OCI-M2 (cell line): Measurements from ENCODE around the gene WASF2.
"Not testable (repeated sequence)": the region's sequence is repeated elsewhere in the genome, so short reads cannot be mapped to it uniquely, and the experiment has no call there.

Experiments
- DNase-seq: peaks from one replicate; lab custom pipeline; 2025; ENCODE audit not compliant: unreplicated experiment; lab: John Stamatoyannopoulos, UW

The WASF2 gene, protein sequence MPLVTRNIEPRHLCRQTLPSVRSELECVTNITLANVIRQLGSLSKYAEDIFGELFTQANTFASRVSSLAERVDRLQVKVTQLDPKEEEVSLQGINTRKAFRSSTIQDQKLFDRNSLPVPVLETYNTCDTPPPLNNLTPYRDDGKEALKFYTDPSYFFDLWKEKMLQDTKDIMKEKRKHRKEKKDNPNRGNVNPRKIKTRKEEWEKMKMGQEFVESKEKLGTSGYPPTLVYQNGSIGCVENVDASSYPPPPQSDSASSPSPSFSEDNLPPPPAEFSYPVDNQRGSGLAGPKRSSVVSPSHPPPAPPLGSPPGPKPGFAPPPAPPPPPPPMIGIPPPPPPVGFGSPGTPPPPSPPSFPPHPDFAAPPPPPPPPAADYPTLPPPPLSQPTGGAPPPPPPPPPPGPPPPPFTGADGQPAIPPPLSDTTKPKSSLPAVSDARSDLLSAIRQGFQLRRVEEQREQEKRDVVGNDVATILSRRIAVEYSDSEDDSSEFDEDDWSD

DNA sequence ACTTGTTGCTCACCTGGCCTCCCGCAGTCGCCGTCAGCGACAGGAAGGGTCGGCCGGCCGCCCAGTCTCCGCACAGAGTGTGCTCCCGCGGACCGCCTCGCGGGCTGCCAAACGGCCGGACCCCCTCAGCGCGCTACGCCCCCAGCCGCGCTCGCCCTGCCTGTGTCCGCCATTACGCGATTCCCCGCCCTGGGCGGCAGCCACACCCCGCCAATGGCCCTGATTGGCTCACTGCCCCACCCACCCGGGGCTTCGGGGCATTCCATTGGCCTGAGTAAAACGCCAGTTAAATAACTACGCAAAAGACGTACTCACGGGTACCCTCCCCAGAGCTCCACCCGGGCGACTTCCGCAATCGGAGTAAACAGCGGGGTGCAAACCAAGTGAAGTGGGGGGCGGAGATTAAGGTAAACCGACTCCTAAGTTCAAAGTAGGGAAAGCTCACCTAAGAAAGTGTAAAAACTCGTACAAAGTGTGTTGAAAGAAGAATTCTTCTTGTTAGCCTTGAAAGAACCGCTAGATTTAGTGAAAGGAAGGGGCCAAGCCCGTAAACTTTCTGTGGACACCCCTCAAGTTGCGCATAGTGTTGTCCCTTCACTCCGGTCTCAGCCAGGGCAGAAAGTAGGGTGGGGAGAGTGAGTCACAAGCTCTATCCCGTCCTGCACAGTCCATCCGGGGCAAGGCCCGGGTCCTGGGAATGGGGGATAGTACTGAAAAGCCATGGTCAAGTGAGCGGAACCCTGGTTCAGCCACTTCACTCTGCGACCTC is at the start of gene WASF2:
Gene WASF2, minus strand, starts transcription at position 195 of the 769 bp plus-strand sequence. CDS start 61,277 bp downstream, outside the sequence.
- DNase-seq = peak; percentile 96

DNA sequence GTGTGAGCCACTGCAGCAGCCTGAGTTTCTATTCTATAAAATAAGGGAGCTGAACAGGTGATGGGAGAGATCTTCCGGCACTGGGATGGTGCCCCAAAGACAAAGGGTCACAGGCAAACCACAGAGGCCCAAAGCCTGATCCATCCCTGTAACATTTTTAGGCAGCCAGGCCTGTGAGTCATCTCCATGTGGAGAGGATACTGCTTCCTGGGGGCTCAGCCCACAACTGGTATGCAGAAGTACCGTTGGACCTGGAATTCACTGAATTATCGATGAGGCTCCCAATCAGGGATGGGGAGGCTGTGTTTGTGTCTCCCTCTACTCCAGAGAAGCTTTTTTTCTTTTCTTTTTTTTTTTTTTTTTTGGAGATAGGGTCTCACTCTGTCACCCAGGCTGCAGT is 48.8 kb upstream of the WASF2 start:
- no peak for DNase-seq

DNA sequence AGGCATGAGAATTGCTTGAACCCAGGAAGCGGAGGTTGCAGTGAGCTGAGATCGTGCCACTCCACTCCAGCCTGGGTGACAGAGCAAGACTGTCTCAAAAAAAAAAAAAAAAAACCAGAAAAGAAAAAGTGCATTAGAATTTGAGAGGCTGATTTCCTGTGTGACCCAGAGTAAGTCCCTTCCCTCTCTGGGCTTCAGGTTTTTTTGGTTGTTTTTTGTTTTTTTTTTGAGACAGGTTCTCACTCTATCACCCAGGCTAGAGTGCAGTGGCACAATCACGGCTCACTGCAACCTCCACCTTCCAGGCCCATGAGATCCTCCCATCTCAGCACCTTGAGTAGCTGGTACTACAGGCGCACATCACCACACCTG is 48.3 kb upstream of the WASF2 start:
- not testable (repeated sequence) for DNase-seq

DNA sequence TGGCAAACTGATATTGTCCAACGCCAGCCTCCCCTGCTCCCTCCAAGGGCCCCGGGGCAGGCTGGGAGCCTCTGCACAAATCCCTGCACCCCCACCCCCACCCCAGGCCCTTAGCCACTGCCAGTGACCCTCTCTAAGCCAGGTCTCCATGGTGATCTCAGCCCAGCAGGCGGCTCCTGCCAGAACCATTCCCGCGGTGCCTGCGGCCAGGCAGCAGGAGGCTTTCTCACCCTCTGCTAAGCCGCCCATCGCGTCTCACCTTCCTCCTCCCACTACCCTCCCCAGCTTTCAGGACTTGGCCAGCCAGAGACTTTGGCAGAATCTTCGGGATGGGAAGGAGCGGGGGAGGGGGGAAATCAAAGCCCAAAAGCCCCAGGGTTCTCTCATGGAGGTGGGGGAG is 46.8 kb upstream of the WASF2 start:
- no peak for DNase-seq

DNA sequence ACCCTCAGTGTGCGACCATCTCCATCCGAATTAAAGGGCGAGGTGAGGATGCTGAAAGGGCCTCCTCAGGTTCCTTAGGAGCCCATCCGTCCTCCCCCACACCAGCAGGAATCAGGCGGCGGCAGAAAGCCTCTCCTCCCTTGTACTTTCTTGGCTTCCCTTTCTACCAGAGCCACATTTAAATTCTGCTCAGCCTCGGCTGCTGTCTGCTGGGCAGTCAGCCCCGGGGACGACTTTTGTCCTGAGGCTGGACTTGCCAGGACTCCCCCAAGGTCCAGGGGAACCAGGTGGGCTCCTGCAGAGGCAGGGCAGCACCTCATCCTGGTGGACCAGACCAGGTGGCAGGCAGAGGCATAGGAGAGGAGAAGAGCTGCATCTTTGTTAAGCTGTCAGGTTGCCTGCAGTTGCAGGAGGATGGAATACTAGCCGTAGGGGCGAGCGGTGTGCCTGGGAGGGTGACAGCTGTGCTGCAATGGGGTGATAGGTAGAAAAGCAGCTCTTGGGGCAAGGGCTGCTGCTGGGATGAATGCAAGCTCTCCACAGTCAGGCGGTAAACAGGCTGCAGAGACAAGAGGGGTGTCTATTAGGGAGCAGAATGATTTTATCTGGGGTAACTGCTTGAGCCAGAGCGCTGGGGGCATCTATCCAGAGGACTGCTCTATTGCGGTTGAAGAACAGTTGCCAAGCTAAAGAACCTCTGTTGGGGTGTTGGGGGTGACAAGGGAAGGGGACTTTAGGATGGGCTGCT is 46.2 kb upstream of the WASF2 start:
- DNase-seq = no peak

DNA sequence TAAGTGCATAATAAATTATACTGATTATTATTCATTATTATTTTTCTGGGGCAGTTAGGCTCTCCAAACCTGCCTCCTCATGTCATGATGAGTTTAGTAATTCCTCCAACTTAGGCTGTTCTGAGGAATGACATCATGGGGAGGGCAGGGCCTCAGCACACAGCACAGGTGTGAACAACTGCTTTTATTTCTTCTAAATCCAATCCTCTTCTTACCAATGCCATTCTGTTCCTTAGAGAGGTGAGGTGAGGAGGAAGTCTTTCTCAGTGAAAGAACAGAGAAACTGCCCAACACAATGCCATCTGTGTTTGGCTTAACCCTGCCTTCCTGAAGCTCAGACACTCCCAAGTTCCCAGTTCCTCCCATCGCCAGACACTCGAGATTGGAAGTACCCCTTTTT is 45.4 kb upstream of the WASF2 start:
- no peak for DNase-seq

DNA sequence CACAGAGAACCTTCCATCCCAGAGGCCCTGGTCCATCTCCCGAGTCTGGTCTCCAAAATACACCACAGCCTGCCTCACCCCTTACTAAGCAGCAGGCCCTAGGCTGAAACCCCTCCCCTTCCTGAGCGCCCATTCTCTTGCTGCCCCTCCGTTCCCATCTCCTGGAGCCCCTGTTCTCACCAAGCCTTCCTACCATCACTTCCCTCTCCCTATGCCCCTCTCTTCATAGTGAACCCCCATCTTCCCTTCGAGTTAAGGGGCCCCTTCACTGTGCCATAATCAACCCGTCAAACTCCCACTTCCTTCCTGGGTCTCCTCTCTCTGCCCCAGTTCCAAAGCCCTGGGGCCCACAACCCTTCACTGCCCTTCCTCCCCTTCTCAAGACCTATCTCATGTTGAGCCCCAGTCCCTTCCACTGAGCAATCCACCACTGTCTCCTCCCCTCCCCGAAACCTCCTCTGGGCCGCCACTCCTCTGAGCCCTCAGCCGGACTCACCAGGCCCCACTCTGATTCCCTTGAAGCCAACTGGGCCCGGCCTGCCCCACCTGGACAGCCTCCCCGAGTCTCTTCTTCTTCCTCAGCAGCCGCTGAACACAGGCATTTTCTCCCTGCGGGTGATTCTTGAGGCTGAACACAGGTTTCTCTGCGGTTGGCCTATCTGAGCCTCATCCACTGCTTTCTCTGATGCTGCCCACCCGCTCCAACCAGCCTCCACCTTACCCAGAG is 42.2 kb upstream of the WASF2 start:
- no peak for DNase-seq

DNA sequence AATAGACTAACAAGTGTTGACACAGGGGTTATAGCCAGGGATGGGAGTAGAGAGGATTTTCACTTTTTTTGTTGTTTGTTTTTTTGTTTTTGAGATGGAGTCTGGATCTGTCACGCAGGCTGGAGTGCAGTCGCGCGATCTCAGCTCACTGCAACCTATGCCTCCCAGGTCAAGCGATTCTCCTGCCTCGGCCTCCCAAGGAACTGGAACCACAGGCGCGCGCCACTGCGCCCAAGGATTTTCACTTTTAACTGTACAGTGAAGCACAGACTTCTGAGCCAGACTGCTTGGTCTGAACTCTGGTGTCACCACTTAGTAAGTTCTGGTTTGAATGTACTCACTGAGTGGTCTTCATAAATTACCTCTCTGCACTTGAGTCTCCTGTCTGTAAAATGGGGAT is 40.2 kb upstream of the WASF2 start:
- no peak for DNase-seq

DNA sequence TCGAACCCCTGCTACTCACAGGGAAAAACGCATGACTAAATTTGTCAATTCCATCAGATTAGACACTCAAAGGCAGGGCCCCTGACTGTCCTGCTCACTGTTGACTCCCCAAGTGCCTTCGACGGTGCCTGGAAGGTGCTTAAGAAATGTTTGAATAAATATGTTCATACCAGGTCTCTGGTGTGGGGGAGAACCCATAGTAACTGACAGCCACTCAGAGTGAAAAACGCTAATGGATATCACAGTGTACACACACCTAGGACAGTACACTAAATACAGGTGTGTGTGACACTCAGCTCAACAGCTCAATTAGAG is 39.7 kb upstream of the WASF2 start:
- DNase-seq = no peak

DNA sequence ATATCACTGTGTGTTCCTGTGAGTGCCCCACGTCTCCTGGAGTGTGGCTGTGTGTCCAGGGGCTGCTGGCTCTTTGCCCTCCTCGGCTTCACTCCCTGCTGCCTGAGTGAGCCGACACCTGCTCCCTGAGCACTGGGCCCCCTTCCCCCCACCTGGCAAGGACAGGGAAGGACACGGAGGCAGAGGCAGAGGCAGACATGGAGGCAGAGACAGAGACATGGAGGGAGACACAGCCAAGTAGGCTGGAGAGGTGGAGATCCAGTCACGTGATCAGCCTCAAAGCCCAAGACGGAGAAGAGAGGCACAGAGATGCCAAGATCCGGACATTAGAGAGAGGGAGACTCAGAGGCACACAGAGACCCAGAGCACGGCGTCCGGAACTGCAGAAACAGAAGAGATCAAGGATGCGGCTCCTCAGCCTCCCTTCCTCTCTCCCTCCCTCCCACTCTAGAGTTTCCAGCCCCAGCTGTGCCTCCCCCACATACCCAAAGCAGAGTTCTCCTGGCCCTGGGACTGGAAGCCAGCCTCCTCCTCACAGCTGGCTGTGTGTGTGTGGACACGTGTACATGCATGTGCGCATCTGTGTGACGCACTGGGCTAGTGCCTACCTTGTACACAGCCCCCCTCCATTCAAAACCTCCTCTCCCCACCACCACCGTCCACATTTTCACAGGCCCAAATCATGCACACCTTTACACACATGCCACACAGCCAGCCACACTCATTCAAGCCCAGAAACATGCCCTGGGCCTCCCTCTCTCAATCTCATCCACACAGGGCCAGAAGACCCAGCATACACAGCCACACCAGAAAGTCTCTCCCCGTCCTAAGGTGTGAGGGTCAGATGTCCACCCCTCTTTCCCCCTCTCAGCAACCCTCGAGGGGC is 39.1 kb upstream of the WASF2 start:
- no peak for DNase-seq

DNA sequence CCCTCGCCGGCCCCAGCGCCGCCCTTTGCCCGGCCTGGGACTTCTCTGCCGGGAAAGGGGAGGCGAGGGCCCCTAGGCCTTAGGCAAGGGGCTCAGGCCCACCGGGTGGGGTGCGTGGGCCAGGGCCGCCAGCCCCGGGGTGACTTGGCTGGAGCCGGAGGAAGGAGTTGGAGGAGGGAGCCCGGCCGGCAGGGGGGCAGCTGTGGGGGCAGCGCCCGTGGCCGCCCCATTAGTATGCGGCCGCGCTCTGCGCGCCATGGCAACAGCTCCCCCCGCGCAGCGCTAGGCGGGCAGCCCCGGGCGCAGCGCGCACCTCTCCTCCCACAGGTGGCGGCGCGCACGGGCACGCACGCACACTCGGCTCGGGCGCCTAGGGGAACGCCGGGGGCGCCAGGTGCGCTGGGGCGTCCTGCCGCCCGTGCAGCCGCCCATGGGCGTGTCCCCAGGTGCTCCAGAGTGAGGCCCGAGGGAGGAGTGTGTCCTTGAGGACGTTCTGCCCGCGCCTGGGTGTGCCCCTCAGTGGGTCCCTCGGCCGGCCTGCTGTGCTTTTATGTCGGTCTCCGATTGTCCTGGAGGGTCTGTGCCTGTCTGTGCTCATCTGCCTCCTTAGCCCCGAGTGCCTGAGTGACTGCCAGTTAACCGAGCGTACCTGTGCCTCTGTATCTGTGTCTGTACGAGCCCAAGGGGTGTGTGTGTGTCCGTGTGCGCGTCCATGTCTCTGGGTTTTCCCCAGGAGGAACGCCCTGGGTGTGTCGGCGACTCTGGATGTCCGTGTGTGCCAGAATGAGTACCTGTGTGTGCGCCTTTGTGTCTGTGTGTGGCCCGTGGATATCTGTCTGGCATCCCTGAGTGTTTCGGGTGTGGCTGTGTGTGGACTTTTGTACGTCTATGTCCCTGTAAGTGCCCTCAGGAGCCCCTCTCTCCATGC is 38.2 kb upstream of the WASF2 start:
- no peak for DNase-seq

DNA sequence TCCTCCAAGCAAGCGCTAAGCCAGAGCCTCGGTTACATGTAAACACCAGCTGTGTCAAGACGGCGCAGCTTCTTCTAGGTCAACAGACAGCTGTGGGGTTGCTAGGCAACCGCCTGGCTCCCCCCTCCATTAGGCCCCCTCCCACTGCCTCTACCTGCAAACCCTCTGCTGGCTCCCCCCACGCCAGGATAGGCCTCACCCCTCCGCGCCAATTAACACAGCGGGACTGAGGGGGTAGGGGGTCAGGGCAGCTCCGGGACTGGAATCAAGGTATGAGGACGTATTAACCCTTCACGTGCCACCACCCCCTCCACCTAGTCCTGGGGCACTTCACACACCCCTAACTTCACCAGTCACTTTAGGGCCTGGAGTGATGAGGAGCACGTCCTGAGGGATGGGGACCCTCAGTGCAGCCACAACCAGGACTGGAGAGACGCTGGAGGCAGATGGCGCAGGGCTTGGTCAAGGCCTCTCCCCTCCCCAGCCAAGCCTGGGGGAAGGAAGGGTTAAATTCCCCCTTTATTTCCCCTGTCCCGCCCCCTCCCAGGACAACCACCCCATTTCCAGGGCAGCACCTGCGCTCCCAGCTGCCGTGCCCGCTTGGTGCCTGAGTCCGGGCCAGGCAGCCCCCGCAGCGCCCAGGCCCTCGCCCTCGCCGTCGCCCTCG is 37.4 kb upstream of the WASF2 start:
- DNase-seq = no peak

DNA sequence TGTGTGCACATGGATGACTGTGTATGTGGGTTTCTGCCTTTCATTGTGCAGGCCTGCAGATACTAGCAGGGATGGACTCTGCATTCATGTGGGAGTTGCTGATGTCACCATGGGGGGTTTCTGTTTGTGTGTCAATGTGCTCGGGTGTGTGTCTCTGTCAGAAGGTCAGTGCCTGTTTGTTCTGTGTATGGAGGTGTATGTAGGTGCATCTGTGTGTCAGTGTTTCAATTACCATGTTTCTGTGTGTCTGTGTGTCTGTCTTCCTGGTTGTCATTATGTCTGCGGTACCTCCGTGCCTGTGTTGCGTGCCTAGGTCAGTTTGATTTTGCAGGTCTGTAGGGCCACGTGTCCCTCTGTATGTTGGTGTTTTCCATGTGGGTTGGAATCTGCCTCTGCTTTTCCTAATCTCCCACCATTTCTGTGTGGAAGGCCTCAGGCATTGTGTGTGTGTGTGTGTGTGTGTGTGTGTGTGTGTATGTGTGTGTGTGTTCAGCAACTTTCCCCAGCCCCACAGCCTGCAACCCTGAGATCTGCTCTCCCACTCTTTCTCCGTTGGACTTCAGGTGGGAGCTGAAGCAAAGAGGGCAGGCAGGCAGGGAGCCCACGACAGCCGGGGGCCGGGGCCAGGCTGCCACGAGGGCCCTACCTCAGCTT is 36.7 kb upstream of the WASF2 start:
- DNase-seq = no peak

DNA sequence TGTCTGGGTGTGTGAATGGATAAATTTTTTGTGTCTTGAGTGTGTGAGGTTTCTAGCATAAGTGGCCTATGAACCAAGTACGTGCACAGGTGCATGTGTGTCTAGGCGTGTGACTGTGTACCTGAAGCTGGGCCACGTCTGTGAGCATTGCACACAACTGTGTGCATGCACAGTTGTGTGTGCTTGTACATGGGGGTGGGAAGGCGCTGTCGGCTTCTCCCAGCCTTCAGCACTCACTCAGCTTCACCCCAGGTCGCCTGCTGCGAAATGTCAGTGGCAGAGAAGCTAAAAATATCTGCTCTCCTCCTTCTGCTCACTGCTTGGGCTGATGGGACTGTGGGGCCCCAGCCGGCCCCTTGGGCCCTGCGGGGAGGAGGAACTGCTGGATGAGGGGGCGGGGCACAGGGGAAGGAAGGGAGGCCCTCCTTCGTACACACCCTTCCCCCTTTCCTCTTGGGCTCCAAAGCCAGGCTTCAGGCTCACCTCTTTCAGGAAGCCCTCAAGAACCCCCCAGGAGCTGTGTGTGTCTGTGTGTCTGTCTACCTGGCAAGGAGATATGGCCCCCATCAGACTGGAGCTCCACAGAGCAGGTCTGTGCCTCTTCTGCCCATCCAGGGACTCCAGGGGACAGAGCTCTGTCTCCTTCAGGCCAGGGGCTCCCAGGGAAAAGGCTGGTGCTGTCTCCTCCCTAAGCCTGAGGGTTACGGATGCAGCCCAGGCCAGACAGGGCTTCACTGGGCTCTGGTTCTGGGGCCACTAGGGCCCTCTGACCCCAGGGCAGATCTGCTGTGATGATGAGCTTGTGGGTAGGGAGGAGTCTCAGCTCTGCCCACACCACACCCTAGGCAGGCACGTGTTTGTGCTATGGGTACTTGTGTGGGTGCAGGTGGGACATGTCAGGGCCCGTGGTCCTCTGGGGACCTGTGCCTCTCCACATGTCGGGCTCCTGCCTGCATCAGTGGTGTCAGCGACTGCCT is 35.6 kb upstream of the WASF2 start:
- DNase-seq = peak; percentile 31

DNA sequence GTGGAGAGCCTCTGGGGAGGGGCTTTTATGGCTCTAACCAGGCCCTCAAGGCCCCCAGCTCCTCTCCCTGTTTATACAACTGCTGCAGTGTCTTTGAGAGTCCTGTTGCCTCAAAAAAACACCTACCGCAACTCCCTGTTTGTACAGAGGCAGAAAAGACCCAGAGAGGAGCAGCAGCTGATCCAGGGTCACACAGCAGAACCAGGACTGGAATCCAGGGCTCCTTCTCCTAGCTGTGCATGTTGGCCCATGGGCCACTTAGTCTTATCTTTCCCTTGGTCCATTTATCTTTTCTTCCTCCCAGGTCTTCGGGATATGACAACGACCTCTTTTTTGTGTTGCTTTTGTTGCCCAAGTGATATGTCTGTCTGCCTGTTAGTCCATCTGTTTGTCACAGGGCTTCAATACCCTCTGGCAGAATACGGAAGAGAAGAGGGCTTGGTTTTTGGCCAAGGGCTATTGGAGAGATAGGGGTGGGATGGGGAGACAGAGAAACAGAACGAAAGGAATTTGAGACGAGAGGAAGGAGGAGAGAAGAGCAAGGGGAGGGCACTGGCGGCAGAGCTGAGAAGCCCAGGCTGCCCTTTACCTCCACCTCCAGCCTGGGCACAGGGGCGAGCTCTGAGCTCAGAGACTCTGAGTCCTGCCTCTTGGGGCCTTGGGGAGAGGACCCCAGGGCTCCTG is 33.5 kb upstream of the WASF2 start:
- no peak for DNase-seq
